Measurements from ENCODE around the gene MOXD1. TPM values are rescaled to one million over a fixed set of nuclear protein-coding genes. Genes with fewer than 3 reads are reported as not detected.

The MOXD1 gene
- total and polyA plus RNA-seq, 8 donors: 2.1 to 16.9 (median 3.9) TPM

DNA sequence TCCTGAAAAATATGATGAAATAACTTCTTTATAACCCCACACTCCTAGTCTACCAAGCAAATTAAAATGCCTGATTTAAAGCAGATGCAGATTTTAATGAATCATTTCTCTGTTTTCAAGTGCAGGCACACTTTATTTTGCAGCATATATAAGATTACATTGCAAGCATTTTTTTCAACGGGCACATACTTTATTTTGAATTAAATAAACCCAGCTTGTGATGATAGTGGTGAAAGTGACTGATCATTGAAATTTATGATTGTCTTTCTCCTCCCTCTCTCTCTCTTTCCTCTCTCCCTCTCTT lies 12.2 kb upstream of the MOXD1 start:
- Histone ChIP-seq H3K36me3 (no peaks in the 10 kb centered on the region), H3K9me3 (peaks cover 0 to 12% (median 2%) of the 10 kb centered on the region in 4 donors), H3K27me3 (no peaks in the 10 kb centered on the region), H3K27ac (no peak overlapping the region), H3K4me1 (no peaks in the 10 kb centered on the region), H3K4me3 (no peak overlapping the region)
- intact Hi-C loops (cut with DNase I; ENCODE audit: low total_unique reads): no loop called here
- DNase-seq: no peak
- WGBS, 5 donors: 33 to 74% (median 67%) methylated on average over 1 of the region's 1 CpG
- TF ChIP-seq POLR2AphosphoS5 (IDR thresholded peaks at IDR 0.05) (no peak), EP300 (IDR thresholded peaks at IDR 0.05) (no peak), POLR2A (IDR thresholded peaks at IDR 0.05) (no peak)
- TF ChIP-seq, protein P1, sequence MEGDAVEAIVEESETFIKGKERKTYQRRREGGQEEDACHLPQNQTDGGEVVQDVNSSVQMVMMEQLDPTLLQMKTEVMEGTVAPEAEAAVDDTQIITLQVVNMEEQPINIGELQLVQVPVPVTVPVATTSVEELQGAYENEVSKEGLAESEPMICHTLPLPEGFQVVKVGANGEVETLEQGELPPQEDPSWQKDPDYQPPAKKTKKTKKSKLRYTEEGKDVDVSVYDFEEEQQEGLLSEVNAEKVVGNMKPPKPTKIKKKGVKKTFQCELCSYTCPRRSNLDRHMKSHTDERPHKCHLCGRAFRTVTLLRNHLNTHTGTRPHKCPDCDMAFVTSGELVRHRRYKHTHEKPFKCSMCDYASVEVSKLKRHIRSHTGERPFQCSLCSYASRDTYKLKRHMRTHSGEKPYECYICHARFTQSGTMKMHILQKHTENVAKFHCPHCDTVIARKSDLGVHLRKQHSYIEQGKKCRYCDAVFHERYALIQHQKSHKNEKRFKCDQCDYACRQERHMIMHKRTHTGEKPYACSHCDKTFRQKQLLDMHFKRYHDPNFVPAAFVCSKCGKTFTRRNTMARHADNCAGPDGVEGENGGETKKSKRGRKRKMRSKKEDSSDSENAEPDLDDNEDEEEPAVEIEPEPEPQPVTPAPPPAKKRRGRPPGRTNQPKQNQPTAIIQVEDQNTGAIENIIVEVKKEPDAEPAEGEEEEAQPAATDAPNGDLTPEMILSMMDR (IDR thresholded peaks at IDR 0.05): no peak

DNA sequence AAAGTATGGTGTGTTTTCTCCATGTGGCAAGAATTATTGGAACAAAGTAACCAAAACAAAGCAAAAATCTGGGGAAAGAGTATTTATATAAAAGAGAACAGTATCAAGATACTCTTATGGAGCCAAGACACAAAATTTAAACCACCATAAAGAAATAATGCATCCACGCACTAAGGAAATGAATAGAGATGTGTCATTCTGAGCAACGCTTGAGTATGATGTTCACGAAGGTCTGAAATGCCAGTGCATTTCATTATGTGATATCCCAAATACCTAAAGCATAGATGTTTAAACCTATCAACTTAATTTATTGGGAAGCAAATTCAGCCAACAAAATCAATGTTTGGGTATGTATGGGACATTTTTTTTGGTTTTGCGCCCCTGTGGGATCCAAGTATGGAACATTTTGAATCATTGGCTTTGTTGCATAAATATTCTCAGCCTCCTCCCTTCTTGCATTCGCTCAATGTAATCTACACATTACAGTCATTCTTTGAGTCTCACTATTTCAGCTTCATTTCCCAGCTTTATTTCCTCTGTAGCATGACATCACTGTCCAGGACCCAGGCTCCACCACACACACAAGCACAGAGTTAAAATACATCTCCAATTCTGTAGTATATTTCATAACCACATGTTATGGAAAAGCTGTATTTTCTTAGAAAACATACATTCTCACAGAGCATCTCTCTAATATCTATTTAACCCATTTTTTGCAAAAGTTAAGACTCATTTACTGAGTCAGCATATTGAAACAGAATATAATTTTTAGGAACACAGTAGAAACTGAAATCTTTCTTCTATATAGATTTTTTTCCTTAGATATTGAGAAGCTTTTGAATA lies 11.6 kb upstream of the MOXD1 start:
- DNase-seq: no peak
- Histone ChIP-seq H3K27ac (no peak overlapping the region), H3K4me3 (no peak overlapping the region), H3K9me3 (peaks cover 0 to 12% (median 2%) of the 10 kb centered on the region in 4 donors), H3K27me3 (no peaks in the 10 kb centered on the region), H3K36me3 (no peaks in the 10 kb centered on the region), H3K4me1 (no peaks in the 10 kb centered on the region)
- no peak for TF ChIP-seq POLR2A (IDR thresholded peaks at IDR 0.05)
- no peak for TF ChIP-seq EP300 (IDR thresholded peaks at IDR 0.05)
- TF ChIP-seq, protein P1 (IDR thresholded peaks at IDR 0.05): no peak
- no peak for TF ChIP-seq POLR2AphosphoS5 (IDR thresholded peaks at IDR 0.05)
- intact Hi-C loops (cut with DNase I; ENCODE audit: low total_unique reads): no loop called here
- 87 to 91% (median 89%) methylated on average over 5 of the region's 5 CpGs for WGBS, 5 donors

DNA sequence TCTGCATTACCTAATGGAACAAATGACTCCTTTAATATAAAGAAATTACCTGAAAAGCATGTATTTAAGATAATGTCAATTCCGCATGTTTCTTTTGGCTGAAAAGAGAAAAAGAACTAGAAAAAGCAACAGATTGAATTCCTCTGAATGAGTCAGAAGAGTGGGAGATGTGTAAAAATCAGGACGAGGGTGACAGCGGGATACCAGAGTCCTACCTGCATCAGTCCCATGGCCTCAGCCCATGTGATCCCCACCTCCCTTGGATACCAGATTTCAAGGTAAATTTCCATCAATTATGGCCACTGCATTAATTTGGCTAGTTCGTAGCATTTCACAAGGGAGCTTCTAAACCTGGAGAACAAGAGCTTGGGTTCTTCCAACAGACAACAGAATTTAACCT lies 10.0 kb upstream of the MOXD1 start:
- WGBS, 5 donors: 84 to 90% (median 87%) methylated on average over 4 of the region's 4 CpGs
- Histone ChIP-seq H3K36me3 (no peaks in the 10 kb centered on the region), H3K27ac (no peak overlapping the region), H3K9me3 (peaks cover 0 to 5% (median 0%) of the 10 kb centered on the region in 4 donors), H3K4me1 (no peaks in the 10 kb centered on the region), H3K27me3 (no peaks in the 10 kb centered on the region), H3K4me3 (no peak overlapping the region)
- DNase-seq: no peak
- TF ChIP-seq EP300 (IDR thresholded peaks at IDR 0.05) (no peak), POLR2A (IDR thresholded peaks at IDR 0.05) (no peak), POLR2AphosphoS5 (IDR thresholded peaks at IDR 0.05) (no peak)
- TF ChIP-seq, protein P1 (IDR thresholded peaks at IDR 0.05): no peak
- intact Hi-C loops (cut with DNase I; ENCODE audit: low total_unique reads): no loop called here

DNA sequence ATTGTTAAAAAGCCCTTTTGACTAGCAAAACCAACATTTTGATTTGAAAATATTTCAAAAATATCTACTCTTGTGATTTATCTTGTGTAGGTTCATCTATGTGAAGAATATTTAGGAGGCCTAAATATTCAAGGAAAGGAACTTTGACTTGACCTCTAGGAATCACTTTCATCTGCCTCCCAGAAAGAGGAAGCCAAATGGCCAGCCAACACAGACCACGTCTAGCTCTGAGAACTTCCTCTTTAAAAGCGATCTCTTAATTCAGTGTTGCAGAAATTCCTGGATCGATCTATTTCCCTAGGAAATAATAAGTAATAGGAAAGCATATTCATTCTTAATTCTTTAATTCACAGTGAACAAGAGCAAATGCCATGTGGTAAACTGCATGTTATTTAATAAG lies 9.6 kb upstream of the MOXD1 start:
- no peaks in the 10 kb centered on the region for H3K4me1 ChIP-seq
- no peak overlapping the region for H3K4me3 ChIP-seq
- no peaks in the 10 kb centered on the region for H3K27me3 ChIP-seq
- DNase-seq: no peak
- H3K36me3 ChIP-seq: no peaks in the 10 kb centered on the region
- peaks cover 0 to under 1% (median 0%) of the 10 kb centered on the region in 4 donors for H3K9me3 ChIP-seq
- WGBS, 5 donors: 80 to 92% (median 86%) methylated on average over 3 of the region's 3 CpGs
- TF ChIP-seq POLR2AphosphoS5 (IDR thresholded peaks at IDR 0.05): no peak
- TF ChIP-seq, protein P1 (IDR thresholded peaks at IDR 0.05): no peak
- TF ChIP-seq EP300 (IDR thresholded peaks at IDR 0.05): no peak
- no peak for TF ChIP-seq POLR2A (IDR thresholded peaks at IDR 0.05)
- H3K27ac ChIP-seq: no peak overlapping the region
- intact Hi-C loops (cut with DNase I; ENCODE audit: low total_unique reads): no loop called here

All from stomach (tissue), 9 donors.